GM21825 (cell line): ENCODE data around the gene LAMTOR4.
"Not testable (repeated sequence)": the region's sequence is repeated elsewhere in the genome, so short reads cannot be mapped to it uniquely, and the experiment has no call there.

Source experiments
- ATAC-seq: cut with Tn5 transposase; IDR thresholded peaks from one replicate; pipeline ENCODE4 v1.9.1; 2021; ENCODE audit warnings: mild to moderate bottlenecking, moderate library complexity; ENCODE audit not compliant: unreplicated experiment

Gene LAMTOR4

DNA sequence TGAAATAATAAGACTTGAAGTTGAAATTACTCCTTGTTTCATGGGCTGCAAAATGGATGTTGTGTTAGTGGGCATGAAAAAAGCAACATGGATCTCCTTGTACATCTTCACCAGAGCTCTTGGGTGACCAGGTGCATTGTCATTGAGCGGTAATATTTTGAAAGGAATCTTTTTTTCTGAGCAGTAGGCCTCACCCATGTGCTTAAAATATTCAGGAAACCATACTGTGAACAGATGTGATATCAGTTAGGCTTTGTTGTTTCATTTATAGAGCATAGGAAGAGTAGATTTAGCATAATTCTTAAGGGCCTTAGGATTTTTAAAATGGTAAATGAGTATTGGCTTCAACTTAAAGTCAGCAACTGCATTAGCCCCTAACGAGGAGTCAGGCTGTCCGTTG, 44.3 kb downstream of the LAMTOR4 start:
- no peak for ATAC-seq

- ATAC-seq: no peak
These were observed 46.5 kb downstream of the LAMTOR4 start for GRCh38 chr7:100195222-100195621.

DNA sequence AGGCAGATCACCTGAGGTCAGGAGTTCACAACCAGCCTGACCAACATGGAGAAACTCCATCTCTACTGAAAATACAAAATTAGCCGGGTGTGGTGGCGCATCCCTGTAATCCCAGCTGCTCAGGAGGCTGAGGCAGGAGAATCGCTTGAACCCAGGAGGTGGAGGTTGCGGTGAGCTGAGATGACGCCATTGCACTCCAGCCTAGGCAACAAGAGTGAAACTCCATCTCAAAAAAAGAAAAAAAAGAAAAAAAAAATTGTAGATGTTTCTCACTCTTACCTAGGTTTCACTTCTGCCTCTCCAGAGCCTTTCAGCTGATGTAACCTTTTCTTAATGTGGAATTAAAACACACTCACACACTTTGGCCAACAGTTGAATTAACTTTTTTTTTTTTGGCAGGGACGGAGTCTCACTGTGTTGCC, 47.2 kb downstream of the LAMTOR4 start:
- ATAC-seq: not testable (repeated sequence)

GRCh38 chr7:100198266-100198665, 49.5 kb downstream of the LAMTOR4 start:
- no peak for ATAC-seq

GRCh38 chr7:100200693-100201092, 52.0 kb downstream of the LAMTOR4 start:
- ATAC-seq: no peak
